Panc1 (cell line): Measurements from ENCODE around the gene CNTN1. TPM values are rescaled to one million over a fixed set of nuclear protein-coding genes. Genes with fewer than 3 reads are reported as not detected.

Source experiments
- ATAC-seq: fragments of 200-7000 bp; cut with Tn5 transposase; 2 replicates; pipeline ENCODE4 v1.9.1; 2020; ENCODE audit warnings: mild to moderate bottlenecking, moderate library complexity
- BruUV-seq: library from RNA; stranded (reverse); fragments of 400-500 nt; replicated peaks from 2 replicates; lab custom pipeline; 2021; lab: Mats Ljungman, UMichigan
- CTCF ChIA-PET: fragments of 300-600 bp; sonication (Branson Sonifier 250); formaldehyde crosslinking; loops from one replicate; lab custom pipeline; 2022; ENCODE audit warnings: antibody characterized with exemption; lab: Charles Lee
- POLR2A ChIA-PET: fragments of 300-600 bp; sonication (Branson Sonifier 250); formaldehyde crosslinking; loops from one replicate; lab custom pipeline; 2022; ENCODE audit warnings: antibody characterized with exemption; lab: Charles Lee
- DNase-seq: peaks from one replicate; pipeline ENCODE4 v3.0.0-alpha.2; 2010; ENCODE audit warnings: low read depth, low spot score
- H3K27ac ChIP-seq: 2 replicates; pipeline ENCODE4 v1.5.1; 2011; ENCODE audit warnings: mild to moderate bottlenecking, low read length, inconsistent platforms
- H3K27me3 ChIP-seq: fragments of 200-500 bp; sonication (Bioruptor generic); 2 replicates; pipeline ENCODE4 v1.6.0; 2014; ENCODE audit warnings: low read length, inconsistent platforms; ENCODE audit not compliant: control insufficient read depth, insufficient read depth
- H3K36me3 ChIP-seq: fragments of 200-500 bp; sonication (Bioruptor generic); 2 replicates; pipeline ENCODE4 v1.5.1; 2014; ENCODE audit warnings: inconsistent platforms, mild to moderate bottlenecking, low read length, moderate library complexity; ENCODE audit not compliant: control insufficient read depth, insufficient read depth
- H3K4me1 ChIP-seq: 2 replicates; pipeline ENCODE4 v1.5.1; 2011; ENCODE audit warnings: inconsistent platforms, mild to moderate bottlenecking, low read length, moderate library complexity; ENCODE audit not compliant: control insufficient read depth, insufficient read depth
- H3K4me3 ChIP-seq, 2 experiments: 2 replicates each; pipeline ENCODE4 v1.5.1; 2011 to 2012; ENCODE audit warnings: low read depth in 2 of 2, low read length in 2 of 2, mild to moderate bottlenecking in 2 of 2, inconsistent platforms in 1 of 2, moderate library complexity in 1 of 2
- H3K9me3 ChIP-seq: fragments of 200-500 bp; sonication (Bioruptor generic); 2 replicates; pipeline ENCODE4 v1.5.1; 2014; ENCODE audit warnings: low read depth, mild to moderate bottlenecking, inconsistent platforms, low read length, moderate library complexity; ENCODE audit not compliant: control insufficient read depth, insufficient read depth
- POLR2AphosphoS5 ChIP-seq: IDR thresholded peaks from 2 replicates; pipeline ENCODE4 v1.6.1; 2012; ENCODE audit warnings: mild to moderate bottlenecking, low read depth, low read length, moderate library complexity
- REST ChIP-seq, 2 experiments: IDR thresholded peaks; 2 replicates each; pipeline ENCODE4 v1.6.1; 2011 to 2012; ENCODE audit warnings: low read depth in 2 of 2, control low read depth in 1 of 2, low read length in 1 of 2, mild to moderate bottlenecking in 1 of 2, moderate library complexity in 1 of 2; ENCODE audit not compliant: insufficient read depth in 1 of 2
- SIN3A ChIP-seq: IDR thresholded peaks from 2 replicates; pipeline ENCODE4 v1.6.1; 2012; ENCODE audit warnings: low read depth, mild to moderate bottlenecking, low read length, moderate library complexity, borderline replicate concordance; ENCODE audit not compliant: insufficient read depth
- TCF7L2 ChIP-seq: IDR thresholded peaks from 2 replicates; pipeline ENCODE4 v1.6.1; 2011; ENCODE audit warnings: mild to moderate bottlenecking, low read depth, low read length, inconsistent platforms
- in situ Hi-C: cut with HindIII; loops from 2 replicates; pipeline ENCODE4 v1.10.0; 2016; ENCODE audit warnings: low sequenced_read_pairs, low pct_unique_long_range_greater_than_20kb
- intact Hi-C: fragments of 100-400 bp; cut with micrococcal nuclease; formaldehyde crosslinking; loops from one replicate; pipeline ENCODE4 v1.10.0; 2022; ENCODE audit not compliant: unreplicated experiment
- total RNA-seq: library from RNA; stranded (reverse); gene quantifications from one replicate; pipeline ENCODE4 v1.2.1, GENCODE V29; 2021; ENCODE audit not compliant: unreplicated experiment
- TF ChIP-seq, protein P1 (sequence below): fragments of 450-650 bp; IDR thresholded peaks from 2 replicates; pipeline ENCODE4 v1.5.1; 2017; ENCODE audit warnings: mild to moderate bottlenecking

CNTN1 gene
- total RNA-seq, 1 experiment from 2014 or later: not detected

DNA sequence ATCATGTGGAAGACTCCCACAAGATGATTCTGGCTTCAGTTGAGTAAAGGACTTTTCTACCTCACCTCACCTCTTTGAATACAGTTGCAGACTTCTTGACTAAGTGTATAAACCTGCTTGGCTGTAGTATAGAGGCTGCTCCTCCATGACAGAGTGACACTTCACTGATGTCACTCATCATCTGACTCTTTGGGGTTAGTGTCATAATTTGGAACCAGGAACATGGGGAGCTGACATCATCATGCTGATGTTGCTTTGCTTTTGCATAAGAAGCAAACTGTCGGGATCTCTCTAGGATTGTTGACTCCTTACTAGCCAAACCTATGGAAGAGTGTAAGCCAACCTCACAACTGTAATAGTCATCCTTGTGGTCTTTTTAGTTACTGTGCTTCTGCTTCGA, 420.7 kb downstream of the CNTN1 start:
- ATAC-seq (no peak), DNase-seq (no peak)
- no peaks in the 10 kb centered on the region for H3K36me3 ChIP-seq
- in situ Hi-C loops (no loop called here), intact Hi-C loops (no loop called here)
- H3K4me3 ChIP-seq: no peak overlapping the region
- BruUV-seq: no TSS peak
- no peaks in the 10 kb centered on the region for H3K9me3 ChIP-seq
- TF ChIP-seq SIN3A (no peak), REST (IDR thresholded peaks at IDR 0.05; ENCODE audit: insufficient read depth in 1 of 2, low read depth in 2 of 2, low read length in 1 of 2) (no peak)
- TF ChIP-seq, protein P1, sequence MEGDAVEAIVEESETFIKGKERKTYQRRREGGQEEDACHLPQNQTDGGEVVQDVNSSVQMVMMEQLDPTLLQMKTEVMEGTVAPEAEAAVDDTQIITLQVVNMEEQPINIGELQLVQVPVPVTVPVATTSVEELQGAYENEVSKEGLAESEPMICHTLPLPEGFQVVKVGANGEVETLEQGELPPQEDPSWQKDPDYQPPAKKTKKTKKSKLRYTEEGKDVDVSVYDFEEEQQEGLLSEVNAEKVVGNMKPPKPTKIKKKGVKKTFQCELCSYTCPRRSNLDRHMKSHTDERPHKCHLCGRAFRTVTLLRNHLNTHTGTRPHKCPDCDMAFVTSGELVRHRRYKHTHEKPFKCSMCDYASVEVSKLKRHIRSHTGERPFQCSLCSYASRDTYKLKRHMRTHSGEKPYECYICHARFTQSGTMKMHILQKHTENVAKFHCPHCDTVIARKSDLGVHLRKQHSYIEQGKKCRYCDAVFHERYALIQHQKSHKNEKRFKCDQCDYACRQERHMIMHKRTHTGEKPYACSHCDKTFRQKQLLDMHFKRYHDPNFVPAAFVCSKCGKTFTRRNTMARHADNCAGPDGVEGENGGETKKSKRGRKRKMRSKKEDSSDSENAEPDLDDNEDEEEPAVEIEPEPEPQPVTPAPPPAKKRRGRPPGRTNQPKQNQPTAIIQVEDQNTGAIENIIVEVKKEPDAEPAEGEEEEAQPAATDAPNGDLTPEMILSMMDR: no peak
- ChIA-PET CTCF (no interaction called here), POLR2A (no interaction called here)
- no peaks in the 10 kb centered on the region for H3K27me3 ChIP-seq
- no peak overlapping the region for H3K27ac ChIP-seq
- H3K4me1 ChIP-seq: no peaks in the 10 kb centered on the region

GRCh38 chr12:41120211-41120610, 428.0 kb downstream of the CNTN1 start:
- BruUV-seq: no TSS peak
- ATAC-seq (no peak), DNase-seq (no peak)
- intact Hi-C loops: no loop called here
- Histone ChIP-seq H3K4me3 (no peak overlapping the region), H3K4me1 (no peaks in the 10 kb centered on the region), H3K27me3 (no peaks in the 10 kb centered on the region), H3K9me3 (no peaks in the 10 kb centered on the region), H3K36me3 (no peaks in the 10 kb centered on the region), H3K27ac (no peak overlapping the region)
- in situ Hi-C loops: no loop called here
- ChIA-PET POLR2A (no interaction called here), CTCF (no interaction called here)
- TF ChIP-seq, protein P1: no peak
- TF ChIP-seq TCF7L2 (no peak), REST (IDR thresholded peaks at IDR 0.05; ENCODE audit: insufficient read depth in 1 of 2, low read depth in 2 of 2, low read length in 1 of 2) (no peak), POLR2AphosphoS5 (no peak), SIN3A (no peak)
